GM12878 (cell line): ENCODE measurements around the gene ALDH1A1. TPM values are rescaled to one million over a fixed set of nuclear protein-coding genes. Genes with fewer than 3 reads are reported as not detected.

Experiments
- ATAC-seq: fragments of 200-7000 bp; cut with Tn5 transposase; 3 replicates; pipeline ENCODE4 v1.9.1; 2020; ENCODE audit warnings: mild to moderate bottlenecking, moderate library complexity
- BruUV-seq: library from RNA; stranded (reverse); fragments of 400-500 nt; replicated peaks from 2 replicates; lab custom pipeline; 2021; lab: Mats Ljungman, UMichigan
- CTCF ChIA-PET: fragments of 300-600 bp; sonication (Branson Sonifier 250); formaldehyde crosslinking; extraction: SDS; loops from one replicate; lab custom pipeline; 2021; ENCODE audit warnings: inconsistent platforms; lab: Yijun Ruan, JAX
- POLR2A ChIA-PET: fragments of 350-600 bp; formaldehyde crosslinking; extraction: SDS; loops from one replicate; lab custom pipeline; 2021; ENCODE audit warnings: inconsistent platforms; lab: Charles Lee
- RAD21 ChIA-PET: fragments of 300-600 bp; sonication (Branson Sonifier 250); formaldehyde crosslinking; loops from one replicate; lab custom pipeline; 2023; ENCODE audit warnings: antibody characterized with exemption; ENCODE audit not compliant: unreplicated experiment; lab: Charles Lee
- SMC1A ChIA-PET: fragments of 300-600 bp; sonication (Branson Sonifier 250); formaldehyde crosslinking; loops from one replicate; lab custom pipeline; 2023; ENCODE audit not compliant: unreplicated experiment, uncharacterized antibody; lab: Charles Lee
- DNase-seq: peaks from one replicate; pipeline ENCODE4 v3.0.0-alpha.2; 2011; ENCODE audit warnings: low read depth, low spot score
- FAIRE-seq: peaks from 3 replicates; lab custom pipeline; 2011; peaks lifted over from hg19 to GRCh38; lab: Jason Lieb, UNC
- H2AFZ ChIP-seq: 2 replicates; pipeline ENCODE4 v1.6.0; 2011; ENCODE audit warnings: low read depth, low read length, control low read depth; ENCODE audit not compliant: control insufficient read depth
- H3K27ac ChIP-seq: 2 replicates; pipeline ENCODE4 v1.5.1; 2011; ENCODE audit warnings: control low read depth; ENCODE audit not compliant: control insufficient read depth, insufficient read depth
- H3K27me3 ChIP-seq, 2 experiments: replicated peaks in 1 of 2; 2 replicates each; pipeline versions ENCODE4 v1.6.0 to v1.6.1; 2011; ENCODE audit warnings: low read length in 1 of 2; ENCODE audit not compliant: control insufficient read depth in 2 of 2, insufficient read depth in 2 of 2
- H3K36me3 ChIP-seq, 2 experiments: 2 replicates each; pipeline ENCODE4 v1.5.1; 2011; ENCODE audit warnings: low read length in 1 of 2; ENCODE audit not compliant: control insufficient read depth in 2 of 2, insufficient read depth in 2 of 2
- H3K4me1 ChIP-seq: 2 replicates; pipeline ENCODE4 v1.6.1; 2011; ENCODE audit warnings: mild to moderate bottlenecking, low read length, moderate library complexity, mixed read lengths; ENCODE audit not compliant: control insufficient read depth, insufficient read depth
- H3K4me2 ChIP-seq: 2 replicates; pipeline ENCODE4 v1.6.0; 2011; ENCODE audit warnings: control low read depth; ENCODE audit not compliant: control insufficient read depth, insufficient read depth
- H3K4me3 ChIP-seq: fragments of 200-600 bp; sonication (generic); 2 replicates; pipeline ENCODE4 v1.5.1; 2016
- H3K79me2 ChIP-seq: 2 replicates; pipeline ENCODE4 v1.6.0; 2011; ENCODE audit warnings: low read length; ENCODE audit not compliant: control insufficient read depth, insufficient read depth
- H3K9ac ChIP-seq: 2 replicates; pipeline ENCODE4 v1.8.0; 2011; ENCODE audit warnings: low read length, control low read depth, mixed read lengths; ENCODE audit not compliant: control insufficient read depth, insufficient read depth
- H3K9me3 ChIP-seq: replicated peaks from 3 replicates; pipeline ENCODE4 v1.5.1; 2011; ENCODE audit warnings: mild to moderate bottlenecking, low read length; ENCODE audit not compliant: control insufficient read depth, insufficient read depth
- H4K20me1 ChIP-seq: 2 replicates; pipeline ENCODE4 v1.6.0; 2011; ENCODE audit not compliant: control insufficient read depth, insufficient read depth
- CHD2 ChIP-seq: IDR thresholded peaks from 2 replicates; pipeline ENCODE4 v1.6.1; 2011; ENCODE audit warnings: low read depth, low read length, improper control_type of control experiment, borderline replicate concordance
- HSF1 ChIP-seq: fragments of 150-350 bp; IDR thresholded peaks from 2 replicates; pipeline ENCODE4 v1.6.1; 2014; ENCODE audit warnings: mild to moderate bottlenecking, low read depth, low read length
- NR2F1 ChIP-seq: fragments of 450-650 bp; conservative IDR thresholded peaks from 2 replicates; pipeline ENCODE4 v1.6.1; 2017; ENCODE audit warnings: mild to moderate bottlenecking
- SMAD1 ChIP-seq: fragments of 450-650 bp; IDR thresholded peaks from 2 replicates; pipeline ENCODE4 v1.6.1; 2018; ENCODE audit warnings: mild to moderate bottlenecking, low read depth; ENCODE audit not compliant: partially characterized antibody
- WGBS: methylation state at CpG from one replicate; pipeline ENCODE4 v1.1.6; 2016; ENCODE audit warnings: low lambda C conversion rate; ENCODE audit not compliant: insufficient replicate concordance, insufficient coverage; ENCODE audit errors: missing lambda C conversion rate; 5-methylcytosine and 5-hydroxymethylcytosine counted together
- in situ Hi-C: fragments of 300-500 bp; cut with MboI; formaldehyde crosslinking; loops from 9 replicates; pipeline ENCODE4 v1.14.3; 2018; ENCODE audit warnings: mixed read lengths
- intact Hi-C: fragments of 100-400 bp; cut with micrococcal nuclease; formaldehyde crosslinking; loops from one replicate; pipeline ENCODE4 v1.14.2; 2022; ENCODE audit not compliant: unreplicated experiment
- polyA plus RNA-seq, 11 experiments: library from polyadenylated mRNA; depleted of rRNA in 4 of 11; unstranded in 6 of 11; stranded (reverse) in 5 of 11; fragments of >200 nt; fragmentation: Nextera tagmentation in 4 of 11; fragmentation: Illumina TruSeq in 1 of 11; extraction: Ambion mirVana in 4 of 11; extraction: Trizol in 1 of 11; gene quantifications; 1 replicate in 1 of 11; 2 replicates in 10 of 11; pipeline versions ENCODE4 v1.2.1 to v1.2.3, GENCODE V29; 2011 to 2016; ENCODE audit warnings: inconsistent platforms in 2 of 11, missing spikeins in 2 of 11, low read depth in 1 of 11
- total RNA-seq, 4 experiments: library from RNA; depleted of rRNA in 3 of 4; stranded (reverse); fragments of >200 nt in 3 of 4; fragmentation: Illumina TruSeq in 1 of 4; extraction: Trizol in 1 of 4; gene quantifications; 2 replicates each; pipeline versions ENCODE4 v1.2.1 to v1.2.3, GENCODE V29; 2013 to 2021

ALDH1A1 gene
- total and polyA plus RNA-seq, 10 of the 15 experiments (the other 5 are each of a cell fraction or from before 2014, with no cell fraction given): 0.03 to 0.54 TPM; not detected in 8

DNA sequence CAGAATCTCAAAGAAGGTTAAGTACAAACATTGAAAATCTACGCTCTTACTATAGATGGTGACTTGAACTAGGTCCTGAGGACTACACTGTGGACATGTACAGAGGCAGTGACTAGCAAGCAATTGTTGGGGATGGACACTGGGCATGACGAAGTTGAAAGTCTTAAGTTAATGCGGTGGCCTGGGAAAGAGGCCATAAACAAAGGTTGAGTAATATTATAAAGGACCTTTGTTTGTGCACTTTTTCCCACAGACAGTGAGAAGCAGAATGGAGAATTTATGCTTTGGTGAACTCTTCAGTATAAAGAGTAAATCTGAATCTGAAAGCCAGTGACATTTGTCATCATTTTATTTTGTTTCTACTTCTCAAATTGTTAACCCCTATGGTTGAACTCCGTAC, 15.3 kb downstream of the ALDH1A1 start (continued):
- TF ChIP-seq HSF1 (no peak), SMAD1 (no peak), CHD2 (no peak)

GRCh38 chr9:72936679-72937078, 16.2 kb downstream of the ALDH1A1 start:
- no TSS peak for BruUV-seq
- Histone ChIP-seq H3K36me3 (no peaks in the 10 kb centered on the region), H3K27ac (no peak overlapping the region), H3K27me3 (no peaks in the 10 kb centered on the region; a peak in 1 of 4 replicates), H3K9ac (no peak overlapping the region), H3K4me1 (no peaks in the 10 kb centered on the region), H3K9me3 (no peaks in the 10 kb centered on the region), H3K4me3 (no peak overlapping the region), H3K79me2 (no peaks in the 10 kb centered on the region), H4K20me1 (no peaks in the 10 kb centered on the region), H3K4me2 (no peak overlapping the region), H2AFZ (no peak overlapping the region)
- CTCF ChIA-PET: no interaction called here
- SMC1A ChIA-PET: interaction anchor here (1.2 kb wide), 1 partner anchor 14 kb away, joined by 3 read pairs; no protein-coding TSS in a partner anchor
- DNase-seq: no peak
- RAD21 ChIA-PET: no interaction called here
- 0% methylated on average over 2 of the region's 2 CpGs for WGBS
- in situ Hi-C loops (no loop called here), intact Hi-C loops (no loop called here)
- FAIRE-seq: no peak
- TF ChIP-seq CHD2 (no peak), NR2F1 (peak; percentile 22; the same call in 1 of the 2 replicates)
- POLR2A ChIA-PET: no interaction called here
- peak; percentile 36 for ATAC-seq
